ENCODE data around the gene SGIP1. TPM values are rescaled to one million over a fixed set of nuclear protein-coding genes. Genes with fewer than 3 reads are reported as not detected.

The SGIP1 gene
- total and polyA plus RNA-seq, 7 donors: under 0.01 to 14.1 (median 7.3) TPM; not detected in 1

- intact Hi-C loops (cut with DNase I): loop anchor here (10.0 kb wide), 1 partner anchor 475 kb away; no protein-coding TSS in a partner anchor
- Histone ChIP-seq H3K4me1 (peaks cover 0 to 5% (median 0%) of the 10 kb centered on the region in 4 donors), H3K36me3 (no peaks in the 10 kb centered on the region), H3K27ac (no peak overlapping the region), H3K9me3 (no peaks in the 10 kb centered on the region), H3K4me3 (no peak overlapping the region), H3K27me3 (no peaks in the 10 kb centered on the region)
- no peak for DNase-seq
- no peak for TF ChIP-seq EP300 (IDR thresholded peaks at IDR 0.05)
- no peak for TF ChIP-seq POLR2A (IDR thresholded peaks at IDR 0.05)
- no peak for TF ChIP-seq POLR2AphosphoS5 (IDR thresholded peaks at IDR 0.05)
- no peak for TF ChIP-seq CTCF (IDR thresholded peaks at IDR 0.05)
- 80 to 86% methylated on average over 3 of the region's 3 CpGs for WGBS, 2 donors
Observed at GRCh38 chr1:66729523-66729922, 195.6 kb downstream of the SGIP1 start.

GRCh38 chr1:66730462-66730861 is 196.5 kb downstream of the SGIP1 start:
- TF ChIP-seq EP300 (IDR thresholded peaks at IDR 0.05) (no peak), POLR2AphosphoS5 (IDR thresholded peaks at IDR 0.05) (no peak), POLR2A (IDR thresholded peaks at IDR 0.05) (no peak), CTCF (IDR thresholded peaks at IDR 0.05) (no peak)
- Histone ChIP-seq H3K27me3 (no peaks in the 10 kb centered on the region), H3K9me3 (no peaks in the 10 kb centered on the region), H3K4me3 (no peak overlapping the region), H3K27ac (no peak overlapping the region), H3K4me1 (peaks cover 0 to 5% (median 0%) of the 10 kb centered on the region in 4 donors), H3K36me3 (no peaks in the 10 kb centered on the region)
- WGBS, 2 donors: 77 to 86% methylated on average over 2 of the region's 2 CpGs
- intact Hi-C loops (cut with DNase I): no loop called here
- DNase-seq: no peak

- intact Hi-C loops (cut with DNase I): no loop called here
- Histone ChIP-seq H3K36me3 (no peaks in the 10 kb centered on the region), H3K4me1 (no peaks in the 10 kb centered on the region), H3K27ac (no peak overlapping the region), H3K4me3 (no peak overlapping the region), H3K27me3 (no peaks in the 10 kb centered on the region), H3K9me3 (no peaks in the 10 kb centered on the region)
- WGBS, 2 donors: 84% methylated on average over 4 of the region's 4 CpGs
- TF ChIP-seq CTCF (IDR thresholded peaks at IDR 0.05) (no peak), EP300 (IDR thresholded peaks at IDR 0.05) (no peak)
- DNase-seq: no peak
Observed at GRCh38 chr1:66731170-66731865, 197.4 kb downstream of the SGIP1 start.

- no peak for TF ChIP-seq POLR2AphosphoS5 (IDR thresholded peaks at IDR 0.05)
- no peak for TF ChIP-seq POLR2A (IDR thresholded peaks at IDR 0.05)
- no peak for TF ChIP-seq EP300 (IDR thresholded peaks at IDR 0.05)
- TF ChIP-seq CTCF (IDR thresholded peaks at IDR 0.05): no peak
- no peak overlapping the region for H3K4me3 ChIP-seq
- no peak overlapping the region for H3K27ac ChIP-seq
- DNase-seq: no peak
- 0 to 2% methylated on average over 1 of the region's 1 CpG for WGBS, 2 donors
- no peaks in the 10 kb centered on the region for H3K27me3 ChIP-seq
- H3K36me3 ChIP-seq: no peaks in the 10 kb centered on the region
- H3K9me3 ChIP-seq: no peaks in the 10 kb centered on the region
- intact Hi-C loops (cut with DNase I): no loop called here
- H3K4me1 ChIP-seq: no peaks in the 10 kb centered on the region
Observed at GRCh38 chr1:66732407-66733166, 198.6 kb downstream of the SGIP1 start.

Data from sigmoid colon (tissue), 7 donors.